K562 (cell line): ENCODE results near the gene DMD. TPM values are rescaled to one million over a fixed set of nuclear protein-coding genes. Genes with fewer than 3 reads are reported as not detected.

Experiments used
- ATAC-seq: fragments of 200-7000 bp; cut with Tn5 transposase; 3 replicates; pipeline ENCODE4 v1.9.1; 2020; ENCODE audit warnings: moderate library complexity
- BruUV-seq: library from RNA; stranded (reverse); fragments of 400-500 nt; replicated peaks from 2 replicates; lab custom pipeline; 2021; lab: Mats Ljungman, UMichigan
- CTCF ChIA-PET: fragments of 300-600 bp; formaldehyde crosslinking; extraction: SDS; loops from one replicate; lab custom pipeline; 2021; ENCODE audit warnings: low intra/inter-chr PET ratio; lab: Yijun Ruan, JAX
- POLR2A ChIA-PET: fragments of 300-600, 350-650 bp; sonication (Branson Sonifier 250); formaldehyde crosslinking; extraction: SDS; loops from one replicate; lab custom pipeline; 2021; ENCODE audit warnings: antibody characterized with exemption, inconsistent platforms; lab: Yijun Ruan, JAX
- DNase-seq, 4 experiments: peaks; one replicate each; pipeline versions ENCODE4 v3.0.0 to v3.0.0-alpha.2; 2011 to 2018; ENCODE audit warnings: low spot score in 3 of 4, mixed read lengths in 3 of 4; ENCODE audit errors: extremely low read depth in 1 of 4
- FAIRE-seq: peaks from 2 replicates; lab custom pipeline; 2011; peaks lifted over from hg19 to GRCh38; lab: Jason Lieb, UNC
- H2AFZ ChIP-seq: 2 replicates; pipeline ENCODE4 v1.6.0; 2011; ENCODE audit warnings: low read depth, low read length, control low read depth, inconsistent platforms
- H3K27ac ChIP-seq: fragments of 200-600 bp; 3 replicates; pipeline ENCODE4 v1.8.0; 2011; ENCODE audit warnings: low read depth, mild to moderate bottlenecking, control low read depth, inconsistent platforms, low read length, moderate library complexity, mixed read lengths; ENCODE audit errors: extremely low read depth
- H3K27me3 ChIP-seq, 2 experiments: fragments of 300-600 bp in 1 of 2; 2 replicates in 1 of 2; 3 replicates in 1 of 2; pipeline versions ENCODE4 v1.6.0 to v1.8.0; 2011; ENCODE audit warnings: inconsistent platforms in 2 of 2, low read length in 2 of 2, mild to moderate bottlenecking in 1 of 2, mixed read lengths in 1 of 2, moderate library complexity in 1 of 2; ENCODE audit not compliant: control insufficient read depth in 2 of 2, insufficient read depth in 2 of 2
- H3K36me3 ChIP-seq: fragments of 300-600 bp; 3 replicates; pipeline ENCODE4 v1.8.0; 2011; ENCODE audit warnings: mild to moderate bottlenecking, low read length, inconsistent platforms; ENCODE audit not compliant: control insufficient read depth, insufficient read depth
- H3K4me1 ChIP-seq, 2 experiments: fragments of 200-600 bp in 1 of 2; replicated peaks in 1 of 2; 2 replicates in 1 of 2; 3 replicates in 1 of 2; pipeline versions ENCODE4 v1.5.1 to v1.8.0; 2011; ENCODE audit warnings: inconsistent platforms in 2 of 2, low read length in 2 of 2, mild to moderate bottlenecking in 1 of 2, mixed read lengths in 1 of 2, moderate library complexity in 1 of 2; ENCODE audit not compliant: control insufficient read depth in 2 of 2, insufficient read depth in 2 of 2
- H3K4me2 ChIP-seq: 2 replicates; pipeline ENCODE4 v1.6.1; 2011; ENCODE audit warnings: low read length, control low read depth, inconsistent platforms, mixed read lengths; ENCODE audit not compliant: insufficient read depth
- H3K4me3 ChIP-seq: fragments of 200-600 bp; sonication (generic), shearing (Covaris generic); 2 replicates; pipeline ENCODE4 v1.5.1; 2016; ENCODE audit warnings: control low read depth, inconsistent platforms
- H3K79me2 ChIP-seq: fragments of 200-600 bp; 3 replicates; pipeline ENCODE4 v1.8.0; 2011; ENCODE audit warnings: low read length, inconsistent platforms; ENCODE audit not compliant: control insufficient read depth, insufficient read depth
- H3K9ac ChIP-seq, 2 experiments: 2 replicates each; pipeline versions ENCODE4 v1.6.0 to v1.6.1; 2011; ENCODE audit warnings: low read depth in 2 of 2, low read length in 2 of 2, control low read depth in 1 of 2, inconsistent platforms in 1 of 2, mild to moderate bottlenecking in 1 of 2, mixed read lengths in 1 of 2; ENCODE audit not compliant: insufficient read depth in 1 of 2
- H3K9me1 ChIP-seq: one replicate; pipeline ENCODE4 v1.6.0; 2011; ENCODE audit warnings: inconsistent platforms, mild to moderate bottlenecking, low read length, moderate library complexity; ENCODE audit not compliant: control insufficient read depth, insufficient read depth
- H3K9me3 ChIP-seq: replicated peaks from 2 replicates; pipeline ENCODE4 v1.5.1; 2011; ENCODE audit warnings: low read depth, low read length, inconsistent platforms; ENCODE audit not compliant: control insufficient read depth, insufficient read depth
- H4K20me1 ChIP-seq: replicated peaks from 2 replicates; pipeline ENCODE4 v1.6.1; 2011; ENCODE audit warnings: low read length, inconsistent platforms, mixed read lengths; ENCODE audit not compliant: control insufficient read depth, insufficient read depth
- ARID1B ChIP-seq: fragments of 450-650 bp; IDR thresholded peaks from 2 replicates; pipeline ENCODE4 v1.6.1; 2016; ENCODE audit warnings: antibody characterized with exemption, mild to moderate bottlenecking, inconsistent platforms
- ELF4 ChIP-seq: fragments of 450-650 bp; formaldehyde crosslinking; IDR thresholded peaks from 2 replicates; pipeline ENCODE4 v1.4.0; 2022; ENCODE audit warnings: missing genetic modification characterization
- ESRRA ChIP-seq: fragments of 450-650 bp; IDR thresholded peaks from 2 replicates; pipeline ENCODE4 v1.6.1; 2014; ENCODE audit warnings: low read depth, mild to moderate bottlenecking, moderate library complexity, borderline replicate concordance
- RHOXF2B ChIP-seq: fragments of 250-450 bp; sonication (Bioruptor Pico); conservative IDR thresholded peaks from 2 replicates; pipeline ENCODE4 v1.5.1; 2021
- SAFB ChIP-seq: fragments of 200-400 bp; formaldehyde crosslinking; IDR thresholded peaks from 2 replicates; pipeline ENCODE4 v1.6.1; 2017; ENCODE audit warnings: low read depth, low read length, borderline replicate concordance
- SETDB1 ChIP-seq: IDR thresholded peaks from one replicate; pipeline ENCODE4 v1.6.1; 2012; ENCODE audit warnings: low read length, control low read depth, inconsistent platforms
- SMARCE1 ChIP-seq: fragments of 450-650 bp; IDR thresholded peaks from 2 replicates; pipeline ENCODE4 v1.7.1; 2016; ENCODE audit warnings: mild to moderate bottlenecking
- SP2 ChIP-seq: IDR thresholded peaks from 2 replicates; pipeline ENCODE4 v1.6.1; 2011; ENCODE audit warnings: mild to moderate bottlenecking, low read depth, low read length, moderate library complexity; ENCODE audit not compliant: poor library complexity, severe bottlenecking; ENCODE audit errors: extremely low read depth
- TCFL5 ChIP-seq: fragments of 250-450 bp; sonication (Bioruptor Pico); conservative IDR thresholded peaks from 2 replicates; pipeline ENCODE4 v1.6.1; 2021; ENCODE audit warnings: mild to moderate bottlenecking, moderate library complexity, matching md5 sums
- ZNF174 ChIP-seq: fragments of 250-450 bp; sonication (Bioruptor Pico); IDR thresholded peaks from 2 replicates; pipeline ENCODE4 v1.4.0; 2020; ENCODE audit warnings: mild to moderate bottlenecking
- ZNF354B ChIP-seq: fragments of 250-450 bp; sonication (Bioruptor Pico); IDR thresholded peaks from 2 replicates; pipeline ENCODE4 v1.4.0; 2020
- ZSCAN29 ChIP-seq: fragments of 450-650 bp; IDR thresholded peaks from 2 replicates; pipeline ENCODE4 v1.6.1; 2017
- WGBS: fragments of 100-300 bp; shearing (Covaris generic); methylation state at CpG from one replicate; pipeline ENCODE4 v1.1.6; 2016; ENCODE audit warnings: low coverage, mixed read lengths; ENCODE audit not compliant: insufficient coverage; ENCODE audit errors: missing lambda C conversion rate; 5-methylcytosine and 5-hydroxymethylcytosine counted together
- in situ Hi-C: fragments of 300-500 bp; cut with MboI; formaldehyde crosslinking; loops from 4 replicates; pipeline ENCODE4 v1.15.0; 2018; ENCODE audit warnings: inconsistent platforms, mixed read lengths
- intact Hi-C: fragments of 100-400 bp; cut with micrococcal nuclease; formaldehyde crosslinking; loops from 2 replicates; pipeline ENCODE4 v1.14.2; 2022
- polyA plus RNA-seq, 8 experiments: library from polyadenylated mRNA; depleted of rRNA in 4 of 8; stranded (reverse) in 5 of 8; unstranded in 3 of 8; fragments of >200 nt; fragmentation: Nextera tagmentation in 2 of 8; fragmentation: Illumina TruSeq in 1 of 8; extraction: Ambion mirVana in 2 of 8; extraction: Trizol in 1 of 8; gene quantifications; 2 replicates each; pipeline versions ENCODE4 v1.2.1 to v1.2.3, GENCODE V29; 2011 to 2014; ENCODE audit warnings: inconsistent platforms in 1 of 8, missing spikeins in 1 of 8
- total RNA-seq, 7 experiments: library from RNA; depleted of rRNA in 6 of 7; stranded (reverse); fragments of >200 nt in 6 of 7; fragmentation: Illumina TruSeq in 2 of 7; extraction: Trizol in 2 of 7; gene quantifications; 2 replicates each; pipeline versions ENCODE4 v1.2.1 to v1.2.3, GENCODE V29; 2011 to 2021; ENCODE audit warnings: low replicate concordance in 1 of 7
- TF ChIP-seq, protein P1 (sequence below): fragments of 250-450 bp; sonication (Bioruptor Pico); IDR thresholded peaks from 2 replicates; pipeline ENCODE4 v1.4.0; 2020; ENCODE audit warnings: mild to moderate bottlenecking
- TF ChIP-seq, protein P2 (sequence below), 3 experiments: fragments of 200-800 bp in 1 of 3; sonication (Bioruptor generic) in 1 of 3; sonication (generic) in 1 of 3; formaldehyde crosslinking in 1 of 3; IDR thresholded peaks; 2 replicates each; pipeline versions ENCODE4 v1.6.1 to v1.8.0; 2016 to 2022; ENCODE audit warnings: mild to moderate bottlenecking in 2 of 3, missing compliant biosample characterization in 2 of 3, missing genetic modification characterization in 2 of 3, missing genetic modification reagents in 1 of 3
- TF ChIP-seq, protein P3 (sequence below): fragments of 250-450 bp; sonication (Bioruptor Pico); IDR thresholded peaks from 2 replicates; pipeline ENCODE4 v1.8.0; 2022; ENCODE audit warnings: inconsistent platforms, mild to moderate bottlenecking, moderate library complexity, borderline replicate concordance

Gene DMD
- total and polyA plus RNA-seq, 9 of the 15 experiments (the other 6 are each of a cell fraction or from before 2014, with no cell fraction given): 3.8 to 20.4 (median 11.4) TPM

DNA sequence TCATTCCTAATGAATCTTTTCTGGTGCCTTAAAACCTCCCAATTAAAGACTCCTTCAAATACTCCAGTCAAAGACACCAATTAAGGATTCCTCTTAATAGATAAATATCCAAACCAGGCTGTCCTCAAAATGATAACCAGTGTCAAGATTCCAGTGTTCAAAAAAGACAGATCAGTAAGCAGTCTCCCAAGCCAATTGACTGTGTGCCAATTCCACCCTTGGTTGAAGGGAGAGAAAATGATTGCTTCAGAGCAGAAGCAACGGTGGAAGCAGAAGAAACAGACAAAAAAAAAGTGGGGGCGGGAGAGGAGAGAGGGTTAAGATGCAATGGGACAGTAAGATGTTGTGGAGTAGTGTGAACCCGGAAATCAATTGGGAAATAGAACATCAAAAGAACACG is 1923.5 kb downstream of the DMD start:
- no peak overlapping the region for H2AFZ ChIP-seq
- H3K4me1 ChIP-seq: no peaks in the 10 kb centered on the region
- no peak overlapping the region for H3K4me2 ChIP-seq
- H3K36me3 ChIP-seq: no peaks in the 10 kb centered on the region
- no peaks in the 10 kb centered on the region for H3K27me3 ChIP-seq
- intact Hi-C loops (no loop called here), in situ Hi-C loops (no loop called here)
- WGBS: 21% methylated on average over 2 of the region's 4 CpGs
- no peaks in the 10 kb centered on the region for H3K79me2 ChIP-seq
- FAIRE-seq (no peak), DNase-seq (no peak), ATAC-seq (no peak)
- TF ChIP-seq, protein P1, sequence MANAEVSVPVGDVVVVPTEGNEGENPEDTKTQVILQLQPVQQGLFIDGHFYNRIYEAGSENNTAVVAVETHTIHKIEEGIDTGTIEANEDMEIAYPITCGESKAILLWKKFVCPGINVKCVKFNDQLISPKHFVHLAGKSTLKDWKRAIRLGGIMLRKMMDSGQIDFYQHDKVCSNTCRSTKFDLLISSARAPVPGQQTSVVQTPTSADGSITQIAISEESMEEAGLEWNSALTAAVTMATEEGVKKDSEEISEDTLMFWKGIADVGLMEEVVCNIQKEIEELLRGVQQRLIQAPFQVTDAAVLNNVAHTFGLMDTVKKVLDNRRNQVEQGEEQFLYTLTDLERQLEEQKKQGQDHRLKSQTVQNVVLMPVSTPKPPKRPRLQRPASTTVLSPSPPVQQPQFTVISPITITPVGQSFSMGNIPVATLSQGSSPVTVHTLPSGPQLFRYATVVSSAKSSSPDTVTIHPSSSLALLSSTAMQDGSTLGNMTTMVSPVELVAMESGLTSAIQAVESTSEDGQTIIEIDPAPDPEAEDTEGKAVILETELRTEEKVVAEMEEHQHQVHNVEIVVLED (CRISPR knock-in tag): no peak
- TF ChIP-seq SAFB (no peak), ARID1B (no peak), TCFL5 (no peak), ZNF174 (no peak), RHOXF2B (no peak), ZSCAN29 (no peak), SETDB1 (no peak), ESRRA (no peak), SMARCE1 (no peak), SP2 (no peak), ELF4 (CRISPR knock-in tag) (no peak), ZNF354B (CRISPR knock-in tag) (no peak)
- TF ChIP-seq, protein P2, sequence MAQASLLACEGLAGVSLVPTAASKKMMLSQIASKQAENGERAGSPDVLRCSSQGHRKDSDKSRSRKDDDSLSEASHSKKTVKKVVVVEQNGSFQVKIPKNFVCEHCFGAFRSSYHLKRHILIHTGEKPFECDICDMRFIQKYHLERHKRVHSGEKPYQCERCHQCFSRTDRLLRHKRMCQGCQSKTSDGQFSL (CRISPR knock-in tag; IDR thresholded peaks at IDR 0.05): no peak
- TF ChIP-seq, protein P2 (tag; IDR thresholded peaks at IDR 0.05): no peak
- TF ChIP-seq, protein P3, sequence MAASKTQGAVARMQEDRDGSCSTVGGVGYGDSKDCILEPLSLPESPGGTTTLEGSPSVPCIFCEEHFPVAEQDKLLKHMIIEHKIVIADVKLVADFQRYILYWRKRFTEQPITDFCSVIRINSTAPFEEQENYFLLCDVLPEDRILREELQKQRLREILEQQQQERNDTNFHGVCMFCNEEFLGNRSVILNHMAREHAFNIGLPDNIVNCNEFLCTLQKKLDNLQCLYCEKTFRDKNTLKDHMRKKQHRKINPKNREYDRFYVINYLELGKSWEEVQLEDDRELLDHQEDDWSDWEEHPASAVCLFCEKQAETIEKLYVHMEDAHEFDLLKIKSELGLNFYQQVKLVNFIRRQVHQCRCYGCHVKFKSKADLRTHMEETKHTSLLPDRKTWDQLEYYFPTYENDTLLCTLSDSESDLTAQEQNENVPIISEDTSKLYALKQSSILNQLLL (CRISPR knock-in tag): no peak
- no peaks in the 10 kb centered on the region for H3K9me1 ChIP-seq
- ChIA-PET CTCF (no interaction called here), POLR2A (interaction anchor here (0.8 kb wide), 1 partner anchor 28 kb away, joined by 3 read pairs; no protein-coding TSS in a partner anchor)
- H3K9me3 ChIP-seq: no peaks in the 10 kb centered on the region
- no peaks in the 10 kb centered on the region for H4K20me1 ChIP-seq
- H3K9ac ChIP-seq: no peak overlapping the region
- H3K27ac ChIP-seq: no peak overlapping the region
- no peak overlapping the region for H3K4me3 ChIP-seq
- no TSS peak for BruUV-seq
